GM21367 (cell line): ENCODE results near the gene IGSF3.
A peak's percentile ranks its signal among the peaks of the same experiment; 100 is the strongest.

Experiments
- ATAC-seq: cut with Tn5 transposase; IDR thresholded peaks from one replicate; pipeline ENCODE4 v1.9.1; 2021; ENCODE audit not compliant: unreplicated experiment

The IGSF3 gene

DNA sequence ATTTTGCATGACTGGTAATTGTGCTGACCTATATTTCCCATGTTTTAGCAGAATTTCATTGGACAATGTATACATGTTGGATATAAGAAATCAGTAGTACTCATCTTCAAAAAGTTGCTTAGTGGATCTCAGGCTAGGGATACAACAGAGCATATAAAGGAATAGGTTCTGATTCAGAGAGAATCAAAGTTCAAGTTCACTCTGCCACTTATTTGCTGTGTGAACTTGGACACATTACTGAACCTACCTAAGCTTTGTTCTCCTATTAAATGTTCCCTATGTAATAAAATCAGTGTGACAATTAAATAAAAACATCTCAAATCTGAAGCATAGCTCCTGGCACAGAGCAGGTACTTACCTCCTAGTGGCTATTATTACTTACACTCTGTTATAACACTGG is 106.0 kb downstream of the IGSF3 start:
- no peak for ATAC-seq

GRCh38 chr1:116560704-116561490 is 106.6 kb downstream of the IGSF3 start:
- no peak for ATAC-seq

DNA sequence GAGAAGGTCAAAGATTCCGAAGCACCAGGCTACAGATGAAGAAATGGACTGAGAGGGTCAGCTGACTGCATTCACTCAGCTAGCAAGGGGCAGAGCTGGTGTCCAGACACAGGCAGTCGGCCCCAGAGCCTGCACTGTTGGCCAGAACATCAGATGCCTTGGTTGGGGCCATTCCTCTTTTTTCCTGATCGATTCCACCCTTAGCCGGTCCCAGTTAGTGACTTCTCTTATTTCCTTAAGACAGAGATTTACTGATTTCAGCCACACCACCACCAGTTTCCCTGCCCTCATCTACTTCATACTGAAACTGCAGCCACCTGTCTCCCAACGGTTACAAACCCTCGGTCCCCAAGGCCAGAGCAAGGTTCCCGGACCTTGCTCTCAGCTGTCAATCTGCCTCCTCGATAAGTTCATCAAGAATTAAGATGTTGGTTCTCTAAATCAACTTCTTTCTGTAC is 108.2 kb downstream of the IGSF3 start:
- ATAC-seq, result no peak

DNA sequence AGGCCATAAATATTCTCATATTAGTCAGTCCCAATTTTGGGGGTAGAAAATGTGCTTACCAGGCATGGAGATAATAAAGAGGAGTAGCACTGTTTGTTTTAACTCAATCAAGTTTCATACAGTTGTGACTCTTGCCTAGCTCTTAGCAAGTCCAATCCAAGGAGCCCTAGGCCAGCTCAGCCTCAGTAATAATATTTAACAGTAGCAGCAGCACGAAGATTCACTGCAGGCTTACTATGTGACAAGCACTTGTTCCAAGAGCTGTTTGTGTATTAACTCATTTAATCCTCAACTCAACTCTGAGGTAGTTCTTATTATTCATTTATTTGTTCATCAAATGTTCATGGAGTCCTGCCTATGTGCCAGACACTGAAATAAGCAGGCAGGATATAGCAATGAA is 109.0 kb downstream of the IGSF3 start:
- ATAC-seq, result no peak

GRCh38 chr1:116558140-116558549 is 109.4 kb downstream of the IGSF3 start:
- ATAC-seq, result peak; percentile 22

- ATAC-seq, result no peak
Measured at GRCh38 chr1:116557323-116557878, 110.1 kb downstream of the IGSF3 start.

DNA sequence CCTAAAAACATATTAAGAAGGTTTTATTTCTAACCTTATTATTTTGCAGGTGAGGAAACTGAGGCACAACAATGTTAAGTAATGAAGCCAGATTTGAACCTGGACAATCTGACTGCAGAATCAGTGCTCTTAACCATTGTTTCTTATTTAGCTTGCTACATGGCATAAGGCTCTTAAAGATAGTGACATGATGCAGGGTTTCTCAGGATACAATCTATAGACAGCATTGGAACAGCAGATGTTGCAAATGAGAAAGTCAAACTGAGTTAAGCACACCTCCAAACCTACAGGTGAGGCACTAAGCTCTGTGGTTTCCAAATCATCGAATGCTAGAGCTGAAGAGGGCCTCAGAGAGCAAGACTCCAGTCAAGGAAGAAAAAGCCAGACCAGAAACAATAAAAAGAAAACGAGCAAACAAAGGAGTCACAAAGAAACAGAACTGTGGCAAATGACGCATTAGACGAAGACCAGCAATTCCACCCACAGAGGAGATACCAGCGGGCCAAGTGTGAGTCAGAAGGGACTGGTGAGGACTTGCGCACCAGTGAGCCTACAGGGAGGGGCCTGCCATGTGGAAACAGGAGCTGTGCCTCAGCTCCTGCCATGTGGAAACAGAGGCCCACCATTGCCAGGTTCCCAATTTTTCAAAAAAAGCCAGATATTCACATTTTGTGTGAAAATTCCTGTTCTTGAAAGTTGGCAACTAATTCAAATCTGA is 111.1 kb downstream of the IGSF3 start:
- peak; percentile 51 for ATAC-seq

- no peak for ATAC-seq
Measured at GRCh38 chr1:116554924-116555323, 112.6 kb downstream of the IGSF3 start.

GRCh38 chr1:116553386-116554115 is 114.0 kb downstream of the IGSF3 start:
- no peak for ATAC-seq

- ATAC-seq, result no peak
Measured at GRCh38 chr1:116546354-116546977, 121.1 kb downstream of the IGSF3 start.

- ATAC-seq, result no peak
Measured at GRCh38 chr1:116545359-116545705, 122.2 kb downstream of the IGSF3 start.

DNA sequence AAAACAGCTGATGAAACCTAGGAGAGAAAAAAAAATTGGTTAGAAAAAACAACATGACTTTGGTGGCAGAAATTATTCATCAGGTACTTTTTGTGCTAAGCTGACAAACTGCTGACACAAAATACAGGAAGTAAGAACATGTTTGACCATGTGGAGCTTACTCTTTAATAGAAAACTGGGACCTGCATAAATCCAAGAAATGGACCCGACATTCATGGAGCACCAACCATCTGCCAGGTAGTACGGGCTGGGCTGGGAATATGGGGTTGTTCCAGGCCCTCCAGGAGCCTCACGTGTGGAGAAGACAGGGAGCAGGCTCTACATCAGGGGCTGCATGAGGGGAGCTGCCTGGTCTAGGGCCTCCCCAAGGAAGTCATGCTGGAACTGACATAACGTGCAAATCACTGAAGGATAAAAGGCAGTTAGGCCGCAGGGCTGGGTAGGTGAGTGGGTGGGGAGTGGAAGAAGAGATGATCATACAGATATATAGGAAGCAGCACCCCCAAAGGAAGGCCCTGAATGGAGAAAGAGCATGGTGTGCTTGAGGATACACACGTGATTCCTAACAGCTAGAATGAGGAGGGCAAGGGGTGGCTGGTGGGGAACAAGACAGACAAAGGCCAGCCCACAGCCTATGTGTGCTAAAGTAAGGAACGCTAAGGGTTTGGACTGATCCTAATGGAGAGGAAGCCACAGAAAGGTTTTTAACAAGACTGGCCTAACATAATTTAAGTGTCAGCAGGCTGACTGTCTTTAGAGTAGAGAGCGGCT is 122.8 kb downstream of the IGSF3 start:
- ATAC-seq, result peak; percentile 39

- ATAC-seq, result peak; percentile 43
Measured at GRCh38 chr1:116540088-116540487, 127.4 kb downstream of the IGSF3 start.

GRCh38 chr1:116538544-116538943 is 129.0 kb downstream of the IGSF3 start:
- ATAC-seq, result peak; percentile 70

- ATAC-seq, result no peak
Measured at GRCh38 chr1:116537898-116538297, 129.6 kb downstream of the IGSF3 start.

DNA sequence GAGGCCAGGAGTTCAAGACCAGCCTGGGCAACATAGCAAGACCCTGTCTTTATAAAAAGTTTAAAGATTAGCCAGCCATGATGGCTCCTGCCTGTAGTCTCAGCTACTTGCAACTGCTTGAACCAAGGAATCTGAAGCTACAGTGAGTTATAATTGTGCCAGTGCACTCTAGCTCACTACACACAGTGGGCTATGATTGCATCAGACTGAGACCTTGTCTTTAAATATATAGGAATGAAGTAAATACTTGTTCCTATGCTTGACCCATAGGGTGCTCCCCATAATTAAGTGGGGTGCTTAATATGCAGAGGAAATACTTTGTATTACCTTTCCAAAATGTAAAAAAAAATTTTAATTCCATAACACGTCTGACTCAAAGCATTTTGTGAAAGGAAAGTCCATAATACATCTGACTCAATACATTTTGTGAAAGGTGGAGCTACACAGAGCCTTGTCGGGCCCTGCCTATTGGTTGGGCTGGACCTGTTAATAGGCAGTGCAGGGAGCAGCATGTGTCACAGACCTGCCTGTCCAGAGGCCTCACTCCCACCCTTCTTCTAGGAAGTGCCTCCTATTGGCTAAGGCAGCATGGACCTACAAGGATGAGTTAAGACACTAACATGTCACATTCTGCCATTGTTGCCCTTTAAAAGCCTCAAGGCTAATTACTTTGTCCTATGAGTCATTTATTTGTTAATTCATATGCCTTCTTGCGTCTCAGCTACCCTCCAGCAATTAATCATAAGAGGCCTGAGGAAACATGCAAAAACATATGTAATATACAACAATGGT is 130.3 kb downstream of the IGSF3 start:
- no peak for ATAC-seq

DNA sequence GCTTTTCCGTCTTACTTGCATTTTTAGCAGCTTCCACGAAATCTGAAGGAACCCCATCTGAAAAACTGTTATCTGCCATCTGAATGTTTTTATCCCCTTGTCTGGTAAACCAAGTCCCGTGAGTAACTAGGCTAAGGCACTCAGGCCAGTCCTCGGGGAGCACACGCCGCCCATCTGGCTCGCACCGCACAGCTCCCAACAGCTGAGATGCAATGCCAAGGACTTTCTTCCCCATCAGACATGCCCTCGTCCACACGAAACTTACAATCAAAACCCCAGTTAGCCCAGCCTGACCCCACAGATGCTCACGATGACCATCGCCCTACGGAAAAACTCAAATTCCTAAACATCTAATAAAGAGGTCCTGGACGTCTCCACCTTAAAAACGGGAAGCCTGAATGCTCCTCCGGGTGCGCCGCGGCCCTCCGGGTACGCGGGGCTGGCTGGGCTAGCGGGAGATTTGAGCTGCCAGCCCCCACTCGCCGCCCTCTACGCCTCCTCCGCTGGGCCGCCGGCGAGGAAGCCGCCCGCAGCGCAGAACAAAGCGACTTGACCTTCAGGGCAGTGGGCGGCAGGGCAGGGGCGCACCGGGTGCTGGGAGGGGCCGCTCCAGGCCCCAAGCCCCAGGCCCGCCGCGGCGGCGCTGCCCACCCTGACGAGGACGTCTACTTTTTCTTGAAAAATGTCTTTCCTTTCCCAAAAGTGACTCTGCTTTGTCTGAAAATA is 133.4 kb downstream of the IGSF3 start:
- no peak for ATAC-seq

DNA sequence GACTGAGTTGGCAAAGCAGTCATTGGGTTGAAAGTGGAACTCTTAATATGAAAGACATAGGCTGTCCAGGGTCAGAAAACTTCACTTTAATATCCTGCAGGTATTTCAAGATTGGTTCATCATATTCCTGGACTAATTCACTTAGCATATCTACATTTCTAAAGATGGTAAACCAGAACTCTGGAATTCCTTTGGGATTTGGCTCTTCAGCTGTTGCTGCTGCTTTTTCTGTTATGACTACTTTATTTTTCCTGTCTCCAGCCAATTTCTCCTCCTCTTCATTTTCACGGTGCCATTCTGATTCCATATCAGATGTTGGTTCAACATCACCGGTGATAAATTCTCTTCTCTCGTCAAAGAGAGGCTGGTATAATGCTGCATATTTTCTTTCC is 134.1 kb downstream of the IGSF3 start:
- ATAC-seq, result no peak
